H4 (cell line): ENCODE measurements around the gene HSPB7. TPM values are rescaled to one million over a fixed set of nuclear protein-coding genes. Genes with fewer than 3 reads are reported as not detected.
"Not testable (repeated sequence)": the region's sequence is repeated elsewhere in the genome, so short reads cannot be mapped to it uniquely, and the experiment has no call there.

Source experiments
- DNase-seq: peaks from one replicate; pipeline ENCODE4 v3.0.0-alpha.2; 2015; ENCODE audit warnings: low spot score
- total RNA-seq: library from RNA; depleted of rRNA; stranded (reverse); fragments of >200 nt; shearing (Covaris generic); gene quantifications from 2 replicates; pipeline ENCODE4 v1.2.3, GENCODE V29; 2014

Gene HSPB7
- total RNA-seq, 1 experiment from 2014 or later: not detected

- peak; percentile 47 for DNase-seq
Measured at GRCh38 chr1:16006552-16007485, 11.0 kb downstream of the HSPB7 start.

- no peak for DNase-seq
Measured at GRCh38 chr1:16006010-16006409, 11.8 kb downstream of the HSPB7 start.

GRCh38 chr1:16005597-16005996 is 12.2 kb downstream of the HSPB7 start:
- DNase-seq: no peak

- not testable (repeated sequence) for DNase-seq
Measured at GRCh38 chr1:16001274-16001673, 16.6 kb downstream of the HSPB7 start.

GRCh38 chr1:15998929-15999328 is 18.9 kb downstream of the HSPB7 start:
- no peak for DNase-seq

GRCh38 chr1:15997637-15998280 is 20.1 kb downstream of the HSPB7 start:
- DNase-seq: no peak

- DNase-seq: no peak
Measured at GRCh38 chr1:15997076-15997585, 20.7 kb downstream of the HSPB7 start.

- DNase-seq: peak; percentile 48
Measured at GRCh38 chr1:15994590-15995351, 23.1 kb downstream of the HSPB7 start.

- no peak for DNase-seq
Measured at GRCh38 chr1:15994081-15994480, 23.8 kb downstream of the HSPB7 start.

GRCh38 chr1:15993666-15994065 is 24.2 kb downstream of the HSPB7 start:
- no peak for DNase-seq

GRCh38 chr1:15992582-15993500 is 25.0 kb downstream of the HSPB7 start:
- DNase-seq: no peak

GRCh38 chr1:15992187-15992553 is 25.7 kb downstream of the HSPB7 start:
- DNase-seq: no peak

GRCh38 chr1:15991427-15992186 is 26.2 kb downstream of the HSPB7 start:
- no peak for DNase-seq

GRCh38 chr1:15989776-15990175 is 28.1 kb downstream of the HSPB7 start:
- no peak for DNase-seq

- no peak for DNase-seq
Measured at GRCh38 chr1:15988856-15989736, 28.7 kb downstream of the HSPB7 start.

GRCh38 chr1:15985611-15986297 is 32.1 kb downstream of the HSPB7 start:
- DNase-seq: no peak

- DNase-seq: no peak
Measured at GRCh38 chr1:15983275-15983674, 34.6 kb downstream of the HSPB7 start.

GRCh38 chr1:15981679-15982078 is 36.2 kb downstream of the HSPB7 start:
- DNase-seq: no peak

GRCh38 chr1:15977947-15978346 is 39.9 kb downstream of the HSPB7 start:
- not testable (repeated sequence) for DNase-seq
